ENCODE measurements around the gene ZNF500. TPM values are rescaled to one million over a fixed set of nuclear protein-coding genes. Genes with fewer than 3 reads are reported as not detected.

The ZNF500 gene
- total RNA-seq, 6 experiments from 2014 or later = 4.5 to 6.6 (median 5.8) TPM

GRCh38 chr16:4803898-4804762 is 37.2 kb upstream of the ZNF500 start:
- H3K36me3 ChIP-seq = peaks cover 0 to 34% (median 7%) of the 10 kb centered on the region in 4 donors
- H3K9me3 ChIP-seq = no peaks in the 10 kb centered on the region
- WGBS (ENCODE audit: insufficient coverage, low coverage, low lambda C conversion rate, missing lambda C conversion rate) = 57% methylated on average over 7 of the region's 26 CpGs
- no peak overlapping the region for H3K27ac ChIP-seq
- ATAC-seq = no peak
- intact Hi-C loops (cut with DNase I) = no loop called here
- TF ChIP-seq POLR2A (IDR thresholded peaks at IDR 0.05) = no peak
- no peak for TF ChIP-seq CTCF (IDR thresholded peaks at IDR 0.05)
- peak in 1 of 3 donors; percentile 49 for DNase-seq
- peaks cover 0 to 12% (median under 1%) of the 10 kb centered on the region in 4 donors for H3K4me1 ChIP-seq
- no peak overlapping the region for H3K4me3 ChIP-seq
- no peaks in the 10 kb centered on the region for H3K27me3 ChIP-seq

DNA sequence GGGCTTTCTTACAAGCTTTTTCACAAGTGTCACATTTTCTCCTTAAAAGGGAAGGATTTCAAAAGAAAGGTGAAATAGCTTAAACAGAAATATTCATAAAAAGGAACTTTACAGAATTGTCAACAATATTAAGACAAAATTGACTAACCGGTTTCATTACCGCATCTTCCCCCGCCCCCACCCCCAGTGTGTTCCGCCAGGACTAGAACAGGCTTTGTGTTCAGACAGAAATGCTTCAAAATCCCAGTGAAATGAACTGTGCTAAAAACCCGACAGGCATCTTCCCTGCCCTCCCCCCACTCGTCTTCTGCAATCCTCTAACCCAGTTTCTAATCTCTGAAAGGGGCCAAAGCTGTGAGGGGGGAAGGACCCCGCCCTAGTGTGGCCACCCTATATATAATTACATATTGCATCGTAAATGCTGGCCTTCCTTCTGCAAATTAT is 36.5 kb upstream of the ZNF500 start:
- Histone ChIP-seq H3K27me3 (no peaks in the 10 kb centered on the region), H3K4me1 (peaks cover 0 to 12% (median under 1%) of the 10 kb centered on the region in 4 donors), H3K4me3 (peak overlapping the region in 2 of 3 donors; percentile 98 to 99), H3K27ac (peak overlapping the region in 1 of 3 donors; percentile 81), H3K36me3 (peaks cover 0 to 27% (median 6%) of the 10 kb centered on the region in 4 donors), H3K9me3 (no peaks in the 10 kb centered on the region)
- no peak for DNase-seq
- TF ChIP-seq CTCF (IDR thresholded peaks at IDR 0.05) = no peak
- no peak for TF ChIP-seq POLR2A (IDR thresholded peaks at IDR 0.05)
- intact Hi-C loops (cut with DNase I) = no loop called here
- ATAC-seq = no peak
- 59% methylated on average over 7 of the region's 8 CpGs for WGBS (ENCODE audit: insufficient coverage, low coverage, low lambda C conversion rate, missing lambda C conversion rate)

DNA sequence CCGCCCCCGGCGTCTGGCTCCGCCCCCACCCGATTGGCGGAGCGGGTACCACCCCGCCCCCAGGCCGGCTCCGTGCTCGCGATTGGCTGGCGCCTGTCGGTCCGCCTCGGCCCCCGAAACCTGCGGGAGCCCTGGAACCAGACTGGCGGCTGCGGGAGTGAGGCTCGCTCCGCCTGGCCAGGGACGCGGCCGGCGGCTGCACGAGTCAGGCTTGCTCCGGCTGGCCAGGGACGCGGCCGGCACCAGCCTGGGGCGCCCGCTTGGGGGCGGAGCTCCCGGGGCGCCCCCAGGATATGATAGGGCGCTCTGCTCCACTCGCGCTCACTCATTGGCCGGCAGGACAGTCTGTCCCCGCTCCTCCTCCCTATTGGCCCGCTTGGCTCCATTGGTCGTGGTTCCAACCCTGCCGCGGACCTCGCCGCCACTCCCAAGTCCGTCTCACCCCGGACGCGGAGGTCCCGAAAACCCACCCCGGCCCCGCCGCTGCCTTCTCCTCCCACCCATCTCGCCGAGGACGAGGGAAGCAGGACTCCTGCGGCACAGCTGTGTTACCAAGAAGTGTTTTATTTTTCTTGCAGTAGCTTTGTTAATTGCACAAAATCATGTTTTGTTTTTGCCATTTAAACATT is 35.8 kb upstream of the ZNF500 start:
- H3K4me1 ChIP-seq = peaks cover 0 to 12% (median under 1%) of the 10 kb centered on the region in 4 donors
- peak overlapping the region; percentile 20 to 81 (median 73) for H3K27ac ChIP-seq
- WGBS (ENCODE audit: insufficient coverage, low coverage, low lambda C conversion rate, missing lambda C conversion rate) = 0% methylated on average over 17 of the region's 59 CpGs
- TF ChIP-seq POLR2A (IDR thresholded peaks at IDR 0.05) (no peak), CTCF (IDR thresholded peaks at IDR 0.05) (peak; percentile 13 to 32 (median 26))
- peaks cover 0 to 23% (median 3%) of the 10 kb centered on the region in 4 donors for H3K36me3 ChIP-seq
- no peaks in the 10 kb centered on the region for H3K27me3 ChIP-seq
- peak overlapping the region; percentile 96 to 99 (median 98) for H3K4me3 ChIP-seq
- peak; percentile 88 to 93 (median 90) for ATAC-seq
- no peaks in the 10 kb centered on the region for H3K9me3 ChIP-seq
- intact Hi-C loops (cut with DNase I) = no loop called here
- DNase-seq = peak; percentile 94 to 95 (median 95)

- Histone ChIP-seq H3K36me3 (peaks cover 0 to 20% (median 0%) of the 10 kb centered on the region in 4 donors), H3K4me3 (peak within 1 kb of the TSS; percentile 96 to 99 (median 98)), H3K27ac (peak within 1 kb of the TSS; percentile 20 to 81 (median 73)), H3K4me1 (peaks cover 0 to 12% (median under 1%) of the 10 kb centered on the region in 4 donors), H3K9me3 (no peaks in the 10 kb centered on the region), H3K27me3 (no peaks in the 10 kb centered on the region)
- 0% methylated on average over 1 of the region's 70 CpGs for WGBS (ENCODE audit: insufficient coverage, low coverage, low lambda C conversion rate, missing lambda C conversion rate)
- peak; percentile 89 to 95 (median 95) for DNase-seq
- TF ChIP-seq POLR2A (IDR thresholded peaks at IDR 0.05) = peak; percentile 37
- no peak for TF ChIP-seq CTCF (IDR thresholded peaks at IDR 0.05)
- ATAC-seq = peak; percentile 73 to 80 (median 78)
- intact Hi-C loops (cut with DNase I) = no loop called here
These were observed 35.1 kb upstream of the ZNF500 start, which contains the start of gene ROGDI for GRCh38 chr16:4801962-4802658. ROGDI (minus strand) TSS chr16:4802633; CDS start chr16:4802571, 62 bp downstream.

All from right lobe of liver (tissue), 6 donors.